IMR-90 (cell line): ENCODE measurements around the gene SLC44A1. TPM values are rescaled to one million over a fixed set of nuclear protein-coding genes. Genes with fewer than 3 reads are reported as not detected.

ENCODE experiments used
- ATAC-seq: fragments of 200-7000 bp; cut with Tn5 transposase; 2 replicates; pipeline ENCODE4 v1.9.1; 2020; ENCODE audit warnings: low read depth, mild to moderate bottlenecking, moderate library complexity
- BruUV-seq: library from RNA; stranded (reverse); fragments of 400-500 nt; replicated peaks from 2 replicates; lab custom pipeline; 2021; lab: Mats Ljungman, UMichigan
- CTCF ChIA-PET: fragments of 300-600 bp; formaldehyde crosslinking; extraction: SDS; loops from one replicate; lab custom pipeline; 2021; ENCODE audit warnings: antibody characterized with exemption; lab: Yijun Ruan, JAX
- POLR2A ChIA-PET: fragments of 300-600 bp; sonication (Branson Sonifier 250); formaldehyde crosslinking; loops from one replicate; lab custom pipeline; 2022; ENCODE audit warnings: antibody characterized with exemption; ENCODE audit not compliant: unreplicated experiment; lab: Charles Lee
- DNase-seq: peaks from one replicate; pipeline ENCODE4 v3.0.0; 2013
- H2AFZ ChIP-seq: replicated peaks from 2 replicates; pipeline ENCODE3; 2013; ENCODE audit warnings: low read length, mild to moderate bottlenecking; ENCODE audit not compliant: poor library complexity
- H2AK5ac ChIP-seq: 2 replicates; pipeline ENCODE4 v1.6.1; 2013; ENCODE audit warnings: low read depth, low read length, inconsistent platforms
- H2AK9ac ChIP-seq: replicated peaks from 2 replicates; pipeline ENCODE3; 2013; ENCODE audit warnings: mild to moderate bottlenecking, low read depth, low read length, moderate library complexity; ENCODE audit not compliant: poor library complexity
- H2BK120ac ChIP-seq: 2 replicates; pipeline ENCODE4 v1.6.1; 2013; ENCODE audit warnings: low read depth, low read length, inconsistent platforms
- H2BK15ac ChIP-seq: 3 replicates; pipeline ENCODE4 v1.6.1; 2013; ENCODE audit warnings: low read depth, low read length, inconsistent platforms
- H2BK20ac ChIP-seq: 2 replicates; pipeline ENCODE4 v1.6.1; 2013; ENCODE audit warnings: low read depth, mild to moderate bottlenecking, inconsistent platforms, low read length, moderate library complexity
- H2BK5ac ChIP-seq: 2 replicates; pipeline ENCODE4 v1.6.1; 2013; ENCODE audit warnings: mild to moderate bottlenecking, low read depth, low read length, inconsistent platforms; ENCODE audit not compliant: poor library complexity, severe bottlenecking
- H3K14ac ChIP-seq: replicated peaks from 2 replicates; pipeline ENCODE4 v1.6.1; 2013; ENCODE audit warnings: low read depth, low read length, inconsistent platforms
- H3K18ac ChIP-seq: 2 replicates; pipeline ENCODE4 v1.6.1; 2013; ENCODE audit warnings: low read depth, low read length, control low read depth
- H3K23ac ChIP-seq: 2 replicates; pipeline ENCODE4 v1.6.1; 2013; ENCODE audit warnings: low read depth, low read length, inconsistent platforms
- H3K27ac ChIP-seq: 2 replicates; pipeline ENCODE4 v1.5.1; 2013; ENCODE audit warnings: mild to moderate bottlenecking, control low read depth, low read length; ENCODE audit not compliant: insufficient read depth
- H3K27me3 ChIP-seq: 2 replicates; pipeline ENCODE4 v1.6.1; 2013; ENCODE audit warnings: low read length; ENCODE audit not compliant: control insufficient read depth, insufficient read depth
- H3K36me3 ChIP-seq: 2 replicates; pipeline ENCODE4 v1.6.1; 2013; ENCODE audit warnings: low read length, mixed read lengths; ENCODE audit not compliant: control insufficient read depth, insufficient read depth
- H3K4ac ChIP-seq: 2 replicates; pipeline ENCODE4 v1.6.1; 2013; ENCODE audit warnings: low read depth, low read length, inconsistent platforms
- H3K4me1 ChIP-seq: 2 replicates; pipeline ENCODE4 v1.6.1; 2013; ENCODE audit warnings: low read length, mixed read lengths; ENCODE audit not compliant: control insufficient read depth, insufficient read depth
- H3K4me2 ChIP-seq: 2 replicates; pipeline ENCODE4 v1.6.1; 2013; ENCODE audit warnings: low read depth, mild to moderate bottlenecking, control low read depth, low read length, moderate library complexity
- H3K4me3 ChIP-seq: 2 replicates; pipeline ENCODE4 v1.5.1; 2013; ENCODE audit warnings: low read depth, mild to moderate bottlenecking, control low read depth, low read length, moderate library complexity; ENCODE audit not compliant: insufficient read depth
- H3K56ac ChIP-seq: 2 replicates; pipeline ENCODE4 v1.6.1; 2013; ENCODE audit warnings: low read length, inconsistent platforms; ENCODE audit not compliant: insufficient read depth; ENCODE audit errors: extremely low read depth
- H3K79me1 ChIP-seq, 2 experiments: 2 replicates each; pipeline ENCODE4 v1.6.1; 2013; ENCODE audit warnings: low read length in 2 of 2, inconsistent platforms in 1 of 2, low read depth in 1 of 2
- H3K9ac ChIP-seq: 2 replicates; pipeline ENCODE4 v1.6.1; 2013; ENCODE audit warnings: low read depth, low read length, control low read depth
- H3K9me1 ChIP-seq: 2 replicates; pipeline ENCODE4 v1.6.1; 2013; ENCODE audit warnings: low read length, inconsistent platforms; ENCODE audit not compliant: insufficient read depth
- H3K9me3 ChIP-seq: 2 replicates; pipeline ENCODE4 v1.6.1; 2013; ENCODE audit warnings: low read length; ENCODE audit not compliant: control insufficient read depth, insufficient read depth
- H4K20me1 ChIP-seq: 2 replicates; pipeline ENCODE4 v1.6.1; 2013; ENCODE audit warnings: low read length, inconsistent platforms; ENCODE audit not compliant: insufficient read depth
- H4K5ac ChIP-seq: 2 replicates; pipeline ENCODE4 v1.6.1; 2013; ENCODE audit warnings: mild to moderate bottlenecking, low read depth, low read length, control low read depth
- H4K8ac ChIP-seq, 2 experiments: 2 replicates each; pipeline ENCODE4 v1.6.1; 2013; ENCODE audit warnings: low read depth in 2 of 2, low read length in 2 of 2, control low read depth in 1 of 2, inconsistent platforms in 1 of 2
- H4K91ac ChIP-seq: 2 replicates; pipeline ENCODE4 v1.6.1; 2013; ENCODE audit warnings: low read depth, low read length, inconsistent platforms; ENCODE audit not compliant: insufficient read depth
- BHLHE40 ChIP-seq: fragments of 150-350 bp; IDR thresholded peaks from 2 replicates; pipeline ENCODE4 v1.6.1; 2016; ENCODE audit warnings: mild to moderate bottlenecking, low read depth, low read length
- CTCF ChIP-seq: conservative IDR thresholded peaks from 2 replicates; pipeline ENCODE4 v1.5.1; 2012; ENCODE audit warnings: mild to moderate bottlenecking, low read depth, low read length, improper control_type of control experiment
- MAZ ChIP-seq: IDR thresholded peaks from 2 replicates; pipeline ENCODE4 v1.6.1; 2012; ENCODE audit warnings: low read depth, mild to moderate bottlenecking, low read length, improper control_type of control experiment, moderate library complexity, borderline replicate concordance
- POLR2A ChIP-seq: IDR thresholded peaks from 2 replicates; pipeline ENCODE4 v1.6.1; 2012; ENCODE audit warnings: mild to moderate bottlenecking, low read depth, low read length
- RAD21 ChIP-seq: IDR thresholded peaks from 2 replicates; pipeline ENCODE4 v1.6.1; 2012; ENCODE audit warnings: low read length, improper control_type of control experiment
- RFX5 ChIP-seq: IDR thresholded peaks from 2 replicates; pipeline ENCODE4 v1.8.0; 2012; ENCODE audit warnings: low read depth, mild to moderate bottlenecking, low read length, moderate library complexity
- WGBS, 2 experiments: methylation state at CpG; one replicate each; pipeline versions ENCODE4 v1.1.5 to v1.1.7; 2013; ENCODE audit warnings: missing lambda C conversion rate in 2 of 2; ENCODE audit not compliant: insufficient read length in 1 of 2; ENCODE audit errors: extremely low coverage in 2 of 2; 5-methylcytosine and 5-hydroxymethylcytosine counted together
- dilution Hi-C: fragments of 300-500 bp; cut with HindIII; formaldehyde crosslinking; loops from one replicate; pipeline ENCODE4 v1.14.3; 2018; ENCODE audit warnings: low sequenced_read_pairs; ENCODE audit not compliant: unreplicated experiment
- in situ Hi-C: fragments of 300-500 bp; cut with MboI; formaldehyde crosslinking; loops from 3 replicates; pipeline ENCODE4 v1.14.3; 2019; ENCODE audit warnings: low sequenced_read_pairs, inconsistent platforms, mixed read lengths
- intact Hi-C: fragments of 100-400 bp; cut with micrococcal nuclease; formaldehyde crosslinking; loops from 2 replicates; pipeline ENCODE4 v1.10.0; 2022
- polyA plus RNA-seq, 3 experiments: library from polyadenylated mRNA; depleted of rRNA; stranded (reverse); fragments of >200 nt; gene quantifications; 2 replicates each; pipeline ENCODE4 v1.2.3, GENCODE V29; 2012; ENCODE audit warnings: low replicate concordance in 1 of 3
- total RNA-seq: library from RNA; depleted of rRNA; stranded (reverse); fragments of >200 nt; gene quantifications from 2 replicates; pipeline ENCODE4 v1.2.3, GENCODE V29; 2012
- TF ChIP-seq, protein P1 (sequence below): fragments of 150-350 bp; IDR thresholded peaks from 2 replicates; pipeline ENCODE4 v1.6.1; 2016; ENCODE audit warnings: low read depth, mild to moderate bottlenecking, low read length, moderate library complexity, borderline replicate concordance
- TF ChIP-seq, protein P2 (sequence below): fragments of 150-350 bp; IDR thresholded peaks from 2 replicates; pipeline ENCODE4 v1.6.1; 2017; ENCODE audit warnings: mild to moderate bottlenecking, antibody characterized with exemption, low read length, low read depth

SLC44A1 gene
- total and polyA plus RNA-seq, 2 of the 4 experiments (the other 2 are of a cell fraction), result 5.2 to 21.7 TPM

DNA sequence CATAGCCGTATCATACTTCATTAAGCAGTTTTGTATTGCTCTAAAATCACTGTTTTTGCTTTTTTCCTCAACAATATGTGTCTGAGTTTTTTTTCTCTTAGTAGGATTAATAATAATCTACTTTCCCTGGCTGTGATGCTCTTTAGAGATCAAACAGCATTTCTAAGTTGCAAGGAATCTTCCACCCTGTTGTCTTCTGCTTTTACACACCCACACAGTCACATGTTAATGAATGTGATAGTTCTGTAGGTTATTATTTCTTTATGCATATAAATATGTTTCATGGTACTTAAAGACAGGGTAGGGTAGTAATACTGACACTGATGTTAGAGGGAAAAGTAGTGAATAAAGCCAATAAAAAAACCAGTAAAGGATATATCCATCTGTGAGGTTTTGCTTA lies 29.3 kb downstream of the SLC44A1 start:
- no peak overlapping the region for H2BK15ac ChIP-seq
- H3K18ac ChIP-seq, result no peak overlapping the region
- WGBS, 2 experiments, result no CpG with 5 or more reads among the region's 1 CpG
- H3K56ac ChIP-seq, result no peak overlapping the region
- no peak overlapping the region for H2BK120ac ChIP-seq
- no TSS peak for BruUV-seq
- H3K4me1 ChIP-seq, result no peaks in the 10 kb centered on the region
- peaks cover 10 to 17% of the 10 kb centered on the region in 2 experiments; a peak in 3 of 4 replicates for H3K79me1 ChIP-seq
- POLR2A ChIA-PET, result no interaction called here
- no peak overlapping the region for H3K4ac ChIP-seq
- H4K5ac ChIP-seq, result no peak overlapping the region
- H3K4me2 ChIP-seq, result no peak overlapping the region
- TF ChIP-seq CTCF, result no peak
- TF ChIP-seq, protein P1, sequence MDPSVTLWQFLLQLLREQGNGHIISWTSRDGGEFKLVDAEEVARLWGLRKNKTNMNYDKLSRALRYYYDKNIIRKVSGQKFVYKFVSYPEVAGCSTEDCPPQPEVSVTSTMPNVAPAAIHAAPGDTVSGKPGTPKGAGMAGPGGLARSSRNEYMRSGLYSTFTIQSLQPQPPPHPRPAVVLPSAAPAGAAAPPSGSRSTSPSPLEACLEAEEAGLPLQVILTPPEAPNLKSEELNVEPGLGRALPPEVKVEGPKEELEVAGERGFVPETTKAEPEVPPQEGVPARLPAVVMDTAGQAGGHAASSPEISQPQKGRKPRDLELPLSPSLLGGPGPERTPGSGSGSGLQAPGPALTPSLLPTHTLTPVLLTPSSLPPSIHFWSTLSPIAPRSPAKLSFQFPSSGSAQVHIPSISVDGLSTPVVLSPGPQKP, result no peak
- no peak for TF ChIP-seq RAD21
- no peak for TF ChIP-seq POLR2A
- TF ChIP-seq RFX5, result no peak
- no peak for TF ChIP-seq MAZ
- TF ChIP-seq, protein P2, sequence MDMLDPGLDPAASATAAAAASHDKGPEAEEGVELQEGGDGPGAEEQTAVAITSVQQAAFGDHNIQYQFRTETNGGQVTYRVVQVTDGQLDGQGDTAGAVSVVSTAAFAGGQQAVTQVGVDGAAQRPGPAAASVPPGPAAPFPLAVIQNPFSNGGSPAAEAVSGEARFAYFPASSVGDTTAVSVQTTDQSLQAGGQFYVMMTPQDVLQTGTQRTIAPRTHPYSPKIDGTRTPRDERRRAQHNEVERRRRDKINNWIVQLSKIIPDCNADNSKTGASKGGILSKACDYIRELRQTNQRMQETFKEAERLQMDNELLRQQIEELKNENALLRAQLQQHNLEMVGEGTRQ, result no peak
- no peak for TF ChIP-seq BHLHE40
- no peak overlapping the region for H2AFZ ChIP-seq
- no peak overlapping the region for H2AK5ac ChIP-seq
- dilution Hi-C loops (no loop called here), in situ Hi-C loops (no loop called here), intact Hi-C loops (no loop called here)
- no peak overlapping the region for H2AK9ac ChIP-seq
- H4K20me1 ChIP-seq, result no peaks in the 10 kb centered on the region; the same call in 1 of the 2 replicates
- no peak overlapping the region for H3K23ac ChIP-seq
- CTCF ChIA-PET, result no interaction called here
- H3K9ac ChIP-seq, result no peak overlapping the region
- no peaks in the 10 kb centered on the region for H3K9me3 ChIP-seq
- no peak overlapping the region for H2BK20ac ChIP-seq
- no peak overlapping the region for H3K14ac ChIP-seq
- no peak overlapping the region for H3K27ac ChIP-seq
- H4K8ac ChIP-seq, result no peak overlapping the region
- DNase-seq (no peak), ATAC-seq (no peak)
- no peaks in the 10 kb centered on the region for H3K36me3 ChIP-seq
- H3K27me3 ChIP-seq, result no peaks in the 10 kb centered on the region
- no peak overlapping the region for H2BK5ac ChIP-seq
- no peak overlapping the region for H4K91ac ChIP-seq
- no peaks in the 10 kb centered on the region for H3K9me1 ChIP-seq
- no peak overlapping the region for H3K4me3 ChIP-seq
